CD4-positive, alpha-beta T cell treated with Interleukin-15 for 4 hours (primary cell): ENCODE data around the gene CNTNAP2.

Source experiments
- DNase-seq: peaks from one replicate; pipeline ENCODE4 v3.0.0-alpha.2; 2020; ENCODE audit warnings: low spot score

CNTNAP2 gene

GRCh38 chr7:146116521-146117222 lies at the start of gene CNTNAP2:
Gene CNTNAP2, plus strand, starts transcription at chr7:146116801. Its CDS starts 76 bp downstream, at chr7:146116877.
- no peak for DNase-seq

DNA sequence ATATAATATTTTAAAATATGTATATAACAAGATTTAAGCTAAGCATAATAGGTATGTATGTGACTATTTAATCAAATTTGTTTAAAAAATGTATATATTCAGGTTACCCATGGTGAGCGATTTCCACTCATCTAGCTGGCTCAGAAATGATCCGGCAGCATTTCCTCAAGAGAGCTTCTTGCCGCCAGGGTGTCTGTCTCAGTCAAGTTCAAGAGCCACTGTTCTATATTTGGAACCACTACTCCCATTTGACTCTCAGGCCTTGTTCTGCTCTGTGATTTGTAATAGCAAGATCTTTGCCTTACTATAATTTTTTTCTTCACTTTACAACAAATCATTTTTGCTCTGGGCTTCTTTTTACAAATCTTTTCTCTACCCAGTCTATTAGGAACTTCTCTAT lies 48.7 kb upstream of the CNTNAP2 start:
- DNase-seq, result no peak

DNA sequence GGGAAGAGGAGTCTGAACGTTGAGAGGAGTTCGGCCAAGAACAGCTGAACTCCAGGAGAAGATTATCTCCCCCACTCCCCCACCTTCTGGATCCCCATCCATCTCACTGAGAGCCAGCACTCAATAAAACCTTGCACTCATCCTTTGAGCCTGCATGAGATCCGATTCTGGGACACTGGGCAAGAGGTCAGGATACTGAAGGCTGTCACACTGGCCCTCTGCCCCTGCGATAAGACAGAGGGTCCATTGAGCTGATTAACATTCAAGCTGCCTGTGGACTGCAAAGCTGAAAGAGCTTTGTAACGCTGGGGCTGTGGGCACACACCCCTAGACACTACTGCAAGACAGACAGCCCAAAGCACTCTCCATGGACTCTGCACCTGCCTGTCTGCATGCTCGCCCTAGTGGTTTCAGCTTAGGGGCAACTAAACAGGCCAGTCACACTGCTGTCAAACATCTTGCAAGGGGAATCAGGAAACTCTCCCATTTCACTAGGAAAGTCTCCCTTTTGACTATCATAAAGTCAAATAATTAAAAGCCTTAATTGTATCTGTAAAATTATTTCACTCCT lies 42.3 kb upstream of the CNTNAP2 start:
- no peak for DNase-seq

GRCh38 chr7:146076344-146076743 lies 40.3 kb upstream of the CNTNAP2 start:
- DNase-seq, result no peak

GRCh38 chr7:146084086-146084485 lies 32.5 kb upstream of the CNTNAP2 start:
- DNase-seq, result no peak

- DNase-seq, result peak; percentile 3
Measured at GRCh38 chr7:146090023-146090645, 26.5 kb upstream of the CNTNAP2 start.

DNA sequence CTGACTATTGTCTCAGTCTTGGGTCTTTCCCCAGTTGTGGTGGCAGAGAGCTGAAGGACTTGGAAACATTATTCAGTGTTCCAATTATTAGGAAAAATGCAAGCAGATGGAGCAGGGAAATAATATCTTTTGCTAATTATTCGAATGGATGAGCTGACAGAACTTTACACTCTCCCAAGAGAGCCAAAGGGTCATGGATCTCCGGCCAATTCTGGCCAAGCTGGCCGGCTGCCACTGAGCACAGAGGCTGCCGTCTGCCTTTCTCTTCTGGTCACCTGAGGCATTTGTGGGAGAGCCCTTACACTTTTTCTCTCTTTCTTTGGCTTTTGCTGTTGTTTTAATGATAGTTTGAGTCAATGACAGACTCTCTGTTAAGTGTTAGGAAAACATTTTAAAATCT lies 22.2 kb upstream of the CNTNAP2 start:
- DNase-seq, result no peak

GRCh38 chr7:146096994-146097393 lies 19.6 kb upstream of the CNTNAP2 start:
- no peak for DNase-seq

- no peak for DNase-seq
Measured at GRCh38 chr7:146106319-146106718, 10.3 kb upstream of the CNTNAP2 start.

GRCh38 chr7:146112755-146113154 lies 3.8 kb upstream of the CNTNAP2 start:
- no peak for DNase-seq

DNA sequence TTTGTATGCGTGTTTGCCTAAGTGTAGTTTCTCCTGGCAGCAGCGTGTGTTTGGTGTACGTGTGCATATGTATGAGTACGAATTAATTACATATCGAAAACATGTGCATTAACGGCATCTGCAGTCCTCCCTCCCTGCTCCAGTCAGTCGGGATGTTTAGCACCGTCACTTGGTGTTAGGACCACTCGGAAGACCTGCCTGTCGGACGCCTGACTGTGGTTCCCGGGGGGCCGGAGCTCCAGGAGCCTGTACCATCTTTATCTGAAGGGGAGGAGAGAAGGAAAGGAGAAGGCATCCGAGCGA lies 1.1 kb upstream of the CNTNAP2 start:
- no peak for DNase-seq

DNA sequence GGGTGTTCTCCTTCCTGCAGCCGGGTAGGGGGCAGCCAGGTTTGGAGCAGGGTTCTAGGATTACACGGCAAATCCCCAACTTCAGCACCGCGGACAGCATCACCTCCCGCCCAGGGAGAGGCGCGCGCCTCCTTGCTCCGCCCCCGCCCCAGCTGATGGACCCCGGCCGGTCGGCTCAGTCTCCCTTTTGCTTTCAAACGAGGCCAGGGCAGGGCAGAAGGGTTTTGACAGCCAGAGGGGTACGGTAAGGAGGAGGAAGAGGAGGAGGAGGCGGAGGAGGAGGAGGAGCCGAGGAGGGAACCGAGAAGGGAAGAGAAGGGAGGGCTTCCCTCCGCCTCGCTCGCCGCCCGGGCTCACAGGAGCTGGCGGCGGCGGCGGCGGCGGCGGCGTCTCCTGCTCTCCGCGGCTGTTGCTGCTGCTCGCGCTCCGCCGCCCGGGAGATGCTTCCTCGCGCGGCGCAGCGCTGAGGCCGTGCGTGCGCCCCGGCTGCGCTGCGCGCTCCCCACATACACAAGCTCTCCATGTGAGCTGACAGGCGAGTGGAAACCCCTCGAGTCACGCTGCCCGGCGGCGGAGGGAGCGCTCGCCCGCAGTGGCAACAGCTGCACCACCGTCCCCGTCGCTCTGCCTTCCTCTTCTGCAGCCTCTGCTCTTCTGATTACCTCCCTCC lies 615 bp upstream of the CNTNAP2 start:
- no peak for DNase-seq

GRCh38 chr7:146117576-146117975 lies 975 bp downstream of the CNTNAP2 start:
- DNase-seq, result no peak

DNA sequence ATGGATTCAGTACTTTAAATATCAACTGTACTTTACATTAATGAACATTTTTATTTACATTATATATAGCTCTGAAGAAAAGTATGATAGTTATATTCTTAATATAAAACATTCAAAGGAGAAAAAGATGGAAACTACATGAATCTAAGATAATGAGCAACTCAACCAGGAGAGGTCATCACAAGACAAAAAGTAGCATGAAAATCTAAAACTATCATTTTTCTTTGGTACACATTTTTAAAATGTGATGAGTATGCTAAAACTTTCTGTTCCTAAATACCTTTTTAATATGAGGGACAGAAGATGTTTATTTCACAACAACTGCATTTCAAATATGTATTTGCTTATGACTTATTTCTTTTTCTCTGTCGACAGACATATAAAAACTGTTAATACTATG lies 2.4 kb downstream of the CNTNAP2 start:
- no peak for DNase-seq

DNA sequence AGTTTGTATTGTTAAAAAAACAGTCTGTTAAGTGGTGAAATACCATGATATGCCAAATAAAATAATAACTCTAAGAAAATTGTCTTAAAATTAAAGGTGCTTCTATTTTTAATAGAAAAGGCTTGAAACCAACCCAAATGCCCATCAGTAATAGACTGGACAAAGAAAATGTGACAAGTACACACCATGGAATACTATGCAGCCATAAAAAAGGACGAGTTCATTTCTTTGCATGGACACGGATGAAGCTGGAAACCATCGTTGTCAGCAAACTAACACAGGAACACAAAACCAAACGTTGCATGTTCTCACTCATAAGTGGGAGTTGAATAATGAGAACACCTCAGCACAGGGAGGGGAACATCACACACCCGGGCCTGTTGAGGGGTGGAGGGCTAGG lies 7.1 kb downstream of the CNTNAP2 start:
- DNase-seq, result no peak

DNA sequence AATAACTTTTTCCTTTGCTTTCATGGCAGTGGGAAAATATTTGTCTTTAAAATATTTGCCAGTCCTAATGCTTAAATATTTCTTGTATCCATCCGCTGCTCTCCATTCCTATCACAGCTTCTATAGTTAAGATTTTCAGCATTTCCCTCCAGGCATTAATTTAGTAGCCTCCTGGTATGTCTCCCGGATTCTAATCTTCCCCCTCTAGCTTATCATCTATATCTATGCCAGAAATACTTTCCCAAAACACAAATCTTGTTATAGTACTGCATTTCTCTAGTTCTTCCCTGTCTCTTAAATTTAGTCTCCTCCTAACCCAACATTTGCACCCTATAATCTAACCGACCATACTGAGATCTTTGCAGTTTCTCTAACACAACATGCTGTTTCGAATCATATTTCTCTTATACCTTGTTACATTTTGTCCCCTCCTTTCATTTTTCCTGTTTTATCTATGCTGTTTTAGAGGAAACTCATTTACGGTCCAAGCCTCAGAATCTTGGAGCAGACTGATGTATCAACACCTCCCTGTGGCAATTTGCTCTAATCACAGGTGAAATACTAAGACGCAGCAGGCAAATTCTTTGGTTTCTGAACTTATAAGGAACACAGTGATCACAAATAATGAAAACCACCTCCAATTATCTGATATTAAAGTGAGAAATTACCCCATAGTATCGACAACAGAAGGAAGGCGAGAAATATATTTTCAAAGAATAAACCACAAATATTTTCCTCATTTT lies 10.3 kb downstream of the CNTNAP2 start:
- DNase-seq, result no peak

DNA sequence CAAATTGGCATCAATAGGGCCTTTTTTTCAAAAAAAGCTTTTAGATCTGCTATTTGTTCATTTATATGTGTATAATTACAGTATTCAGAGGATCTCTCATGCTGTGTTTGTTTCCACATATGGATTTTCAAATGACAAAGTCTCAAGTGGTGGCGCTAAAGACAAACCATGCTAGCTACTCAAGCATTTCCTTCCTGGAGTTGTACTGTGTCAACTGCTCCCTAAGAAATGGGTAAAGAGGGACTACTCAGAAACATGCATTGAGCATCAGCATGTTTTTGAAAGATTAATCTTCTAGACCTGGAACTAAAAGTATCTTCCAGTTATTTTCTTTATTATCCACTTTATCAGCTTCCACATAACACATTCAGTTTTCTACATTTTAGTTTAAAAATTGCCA lies 12.7 kb downstream of the CNTNAP2 start:
- no peak for DNase-seq

GRCh38 chr7:146129997-146130396 lies 13.4 kb downstream of the CNTNAP2 start:
- no peak for DNase-seq

GRCh38 chr7:146131701-146132100 lies 15.1 kb downstream of the CNTNAP2 start:
- DNase-seq, result no peak

DNA sequence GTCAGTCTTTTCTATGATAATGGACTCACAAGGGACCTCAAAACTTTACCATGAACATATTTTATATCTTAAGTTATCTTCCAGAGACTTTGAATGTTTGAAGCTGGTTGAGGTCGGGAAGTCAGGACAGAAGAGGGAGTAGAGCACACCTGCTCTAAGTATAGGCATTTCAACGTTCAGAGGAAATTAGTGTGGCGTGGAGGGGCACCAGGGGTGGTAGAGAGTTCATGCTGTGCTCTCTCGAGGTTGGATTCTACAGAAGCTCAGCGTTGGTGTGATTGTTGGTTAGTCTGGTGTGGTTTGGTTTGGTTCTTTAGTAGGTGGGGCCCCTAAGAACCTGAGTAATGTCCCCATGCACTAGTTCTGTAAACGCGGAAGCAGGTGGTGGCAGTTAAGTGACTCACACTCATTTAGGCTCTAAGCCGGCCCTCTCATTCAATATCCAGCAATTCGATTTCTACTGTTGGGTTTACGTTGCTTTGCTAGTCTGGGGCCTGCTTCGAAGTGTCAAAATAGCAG lies 19.8 kb downstream of the CNTNAP2 start:
- no peak for DNase-seq

- no peak for DNase-seq
Measured at GRCh38 chr7:146138926-146139325, 22.3 kb downstream of the CNTNAP2 start.

GRCh38 chr7:146146831-146147486 lies 30.4 kb downstream of the CNTNAP2 start:
- DNase-seq, result no peak
